Stomach (tissue), 9 donors: Measurements from ENCODE around the gene CASKIN2. TPM values are rescaled to one million over a fixed set of nuclear protein-coding genes. Genes with fewer than 3 reads are reported as not detected.

Source experiments
- DNase-seq, 2 donors: peaks; one replicate each; pipeline versions ENCODE4 v3.0.0 to v3.0.0-alpha.2; 2013 to 2019
- H3K27ac ChIP-seq, 5 donors: fragments of 200-600 bp in 4 of 5; sonication (generic) in 4 of 5; one replicate each; pipeline ENCODE4 v1.5.1; 2013 to 2019; ENCODE audit warnings: mild to moderate bottlenecking in 1 of 5, moderate library complexity in 1 of 5
- H3K27me3 ChIP-seq, 3 donors: fragments of 200-600 bp; sonication (generic); one replicate each; pipeline ENCODE4 v1.5.1; 2017 to 2019; ENCODE audit warnings: mixed run types in 1 of 3
- H3K36me3 ChIP-seq, 4 donors: fragments of 200-600 bp; sonication (generic); 1 replicate in 3 of 4; 2 replicates in 1 of 4; pipeline ENCODE4 v1.5.1; 2016 to 2019
- H3K4me1 ChIP-seq, 4 donors: fragments of 200-600 bp; sonication (generic); one replicate each; pipeline ENCODE4 v1.5.1; 2016 to 2019
- H3K4me3 ChIP-seq, 4 donors: fragments of 200-600 bp; sonication (generic) in 3 of 4; one replicate each; pipeline ENCODE4 v1.5.1; 2016 to 2019; ENCODE audit warnings: mild to moderate bottlenecking in 1 of 4
- H3K9me3 ChIP-seq, 4 donors: fragments of 200-600 bp; sonication (generic); one replicate each; pipeline ENCODE4 v1.5.1; 2016 to 2019
- CTCF ChIP-seq, 7 experiments: fragments of 450-650 bp in 4 of 7; fragments of 200-600 bp in 3 of 7; sonication (generic) in 3 of 7; IDR thresholded peaks; one replicate each; pipeline ENCODE4 v1.5.1; 2016 to 2019; ENCODE audit warnings: antibody characterized with exemption in 7 of 7, control low read depth in 2 of 7, mild to moderate bottlenecking in 1 of 7
- EP300 ChIP-seq: sonication (generic); formaldehyde crosslinking; IDR thresholded peaks from one replicate; pipeline ENCODE4 v1.6.1; 2017; ENCODE audit warnings: antibody characterized with exemption
- POLR2A ChIP-seq, 4 donors: fragments of 450-650 bp; IDR thresholded peaks; one replicate each; pipeline ENCODE4 v1.6.1; 2016; ENCODE audit warnings: antibody characterized with exemption in 4 of 4, control low read depth in 2 of 4, mild to moderate bottlenecking in 1 of 4, moderate library complexity in 1 of 4
- POLR2AphosphoS5 ChIP-seq, 3 donors: sonication (generic); formaldehyde crosslinking; IDR thresholded peaks; one replicate each; pipeline ENCODE4 v1.6.1; 2016; ENCODE audit warnings: antibody characterized with exemption in 3 of 3
- WGBS, 5 donors: extraction: QIAGEN DNeasy Blood & Tissue Kit in 3 of 5; methylation state at CpG; one replicate each; pipeline versions ENCODE4 v1.1.5 to v1.1.7; 2013 to 2018; 5-methylcytosine and 5-hydroxymethylcytosine counted together
- intact Hi-C: fragments of 100-400 bp; cut with DNase I; formaldehyde crosslinking; loops from one replicate; pipeline ENCODE4 v1.15.1; 2023; ENCODE audit warnings: low total_unique reads
- polyA plus RNA-seq, 3 donors: library from polyadenylated mRNA; stranded (reverse); fragments of 200-250 nt; gene quantifications; one replicate each; pipeline ENCODE4 v1.2.3, GENCODE V29; 2013
- total RNA-seq, 5 donors: library from RNA; depleted of rRNA; stranded (reverse); fragments of >200 nt; gene quantifications; one replicate each; pipeline versions ENCODE4 v1.1.0 to v1.2.3, GENCODE V29; 2014 to 2016
- donor health status: healthy with polysubstance abuse.
- donor health status: Bipolar disorder and iron deficiency.
- donor health status: healthy.

Gene CASKIN2
- total and polyA plus RNA-seq, 8 donors = 5.4 to 27.4 (median 12.1) TPM

- Histone ChIP-seq H3K36me3 (peaks cover 7 to 37% (median 19%) of the 10 kb centered on the region in 4 donors), H3K9me3 (no peaks in the 10 kb centered on the region), H3K4me1 (peaks cover 31 to 57% (median 44%) of the 10 kb centered on the region in 4 donors), H3K27ac (peak overlapping the region; percentile 85 to 97 (median 88)), H3K4me3 (peak overlapping the region; percentile 62 to 72 (median 72)), H3K27me3 (peaks cover 0 to 10% (median 0%) of the 10 kb centered on the region in 3 donors)
- DNase-seq = peak in 1 of 2 donors; percentile 43
- WGBS, 5 donors = 1 to 2% (median 2%) methylated on average over 40 to 60 of the region's 60 CpGs
- TF ChIP-seq CTCF (IDR thresholded peaks at IDR 0.05) (no peak), EP300 (no peak), POLR2AphosphoS5 (IDR thresholded peaks at IDR 0.05) (no peak), POLR2A (IDR thresholded peaks at IDR 0.05) (no peak)
- intact Hi-C loops = no loop called here
Observed at GRCh38 chr17:75525806-75526554, 10.6 kb upstream of the CASKIN2 start.

GRCh38 chr17:75524970-75525805 lies 9.9 kb upstream of the CASKIN2 start, which contains the start of gene LLGL2:
Gene LLGL2 (plus strand): TSS chr17:75525697. CDS start chr17:75543427, 17,730 bp downstream.
- peak within 1 kb of the TSS; percentile 87 to 97 (median 88) for H3K27ac ChIP-seq
- peaks cover 0 to 10% (median 0%) of the 10 kb centered on the region in 3 donors for H3K27me3 ChIP-seq
- DNase-seq = peak; percentile 93 to 97
- H3K9me3 ChIP-seq = no peaks in the 10 kb centered on the region
- TF ChIP-seq CTCF (IDR thresholded peaks at IDR 0.05) = peak in 5 of 7 experiments; percentile 12 to 54 (median 25)
- TF ChIP-seq EP300 = no peak
- TF ChIP-seq POLR2AphosphoS5 (IDR thresholded peaks at IDR 0.05) = peak in 2 of 3 donors; percentile 40 to 76
- intact Hi-C loops = no loop called here
- peak within 1 kb of the TSS; percentile 62 to 72 (median 72) for H3K4me3 ChIP-seq
- WGBS, 5 donors = 0 to 2% (median 1%) methylated on average over 25 to 108 of the region's 108 CpGs
- H3K4me1 ChIP-seq = peaks cover 27 to 51% (median 38%) of the 10 kb centered on the region in 4 donors
- H3K36me3 ChIP-seq = peaks cover 7 to 40% (median 25%) of the 10 kb centered on the region in 4 donors

GRCh38 chr17:75524269-75524969 lies 9.1 kb upstream of the CASKIN2 start:
- Histone ChIP-seq H3K9me3 (no peaks in the 10 kb centered on the region), H3K27ac (peak overlapping the region; percentile 87 to 97 (median 88)), H3K4me3 (peak overlapping the region; percentile 62 to 72 (median 72)), H3K36me3 (peaks cover 8 to 46% (median 33%) of the 10 kb centered on the region in 4 donors), H3K27me3 (peaks cover 0 to 10% (median 0%) of the 10 kb centered on the region in 3 donors), H3K4me1 (peaks cover 27 to 52% (median 38%) of the 10 kb centered on the region in 4 donors)
- TF ChIP-seq CTCF (IDR thresholded peaks at IDR 0.05) = no peak
- no peak for TF ChIP-seq EP300
- TF ChIP-seq POLR2A (IDR thresholded peaks at IDR 0.05) = no peak
- no peak for TF ChIP-seq POLR2AphosphoS5 (IDR thresholded peaks at IDR 0.05)
- no peak for DNase-seq
- 14 to 26% (median 21%) methylated on average over 20 to 24 of the region's 24 CpGs for WGBS, 5 donors
- intact Hi-C loops = no loop called here
